ENCODE measurements around the gene PRXL2A. TPM values are rescaled to one million over a fixed set of nuclear protein-coding genes. Genes with fewer than 3 reads are reported as not detected.

The PRXL2A gene
- total RNA-seq, 5 donors from 2014 or later (not counting 1 experiment from before 2014, with no cell fraction given), result 2.9 to 6.3 (median 5.2) TPM

DNA sequence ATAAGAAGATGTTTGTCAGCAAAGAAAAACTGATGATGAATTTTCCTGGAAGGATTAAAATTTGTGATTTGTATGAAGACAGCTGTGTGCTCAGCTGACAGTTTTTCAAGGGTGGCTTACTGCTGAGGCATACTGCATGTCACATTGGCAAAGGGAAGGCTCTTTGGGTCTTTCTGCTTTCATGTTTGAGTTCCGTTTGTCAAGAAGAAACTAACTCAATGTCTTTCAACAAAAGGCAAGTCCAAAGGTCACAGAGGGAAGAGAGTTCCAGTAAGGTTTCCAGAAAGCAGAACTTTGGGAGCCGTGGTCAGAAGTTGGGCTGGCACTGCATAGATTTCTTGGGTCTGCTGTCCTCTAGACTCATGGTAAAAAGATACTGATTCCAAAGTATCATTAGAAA, 34.8 kb upstream of the PRXL2A start:
- ChIA-PET CTCF (interaction anchor here in 1 of 2 donors (0.7 kb wide), 1 partner anchor 19 kb away, joined by 4 read pairs; no protein-coding TSS in a partner anchor), POLR2A (no interaction called here)
- no peak for ATAC-seq (replicated peaks in 1 of 4)
- H3K27me3 ChIP-seq (replicated peaks in 1 of 2; ENCODE audit: control insufficient read depth in 2 of 2, extremely low read depth in 1 of 2, insufficient read depth in 2 of 2, low read length in 1 of 2), result no peaks in the 10 kb centered on the region
- peaks cover 5 to 13% (median 5%) of the 10 kb centered on the region in 3 donors for H3K4me1 Mint-ChIP-seq
- H3K36me3 Mint-ChIP-seq, result no peaks in the 10 kb centered on the region
- no peak for DNase-seq
- peaks cover 3 to 7% of the 10 kb centered on the region in 2 donors for H3K27me3 Mint-ChIP-seq
- peaks cover 0 to 1% of the 10 kb centered on the region in 2 experiments for H3K4me1 ChIP-seq (ENCODE audit: control insufficient read depth in 1 of 2, extremely low read depth in 1 of 2, insufficient read depth in 2 of 2, low read length in 2 of 2)
- no peak overlapping the region for H3K4me3 Mint-ChIP-seq
- peaks cover 0 to 6% (median 0%) of the 10 kb centered on the region in 3 donors for H3K9me3 Mint-ChIP-seq
- 60% methylated on average over 1 of the region's 2 CpGs for WGBS (ENCODE audit: insufficient coverage)
- no peak overlapping the region for H3K4me3 ChIP-seq (ENCODE audit: control insufficient read depth in 1 of 2, extremely low read depth in 1 of 2, low read length in 1 of 2)
- H3K9me3 ChIP-seq, result no peaks in the 10 kb centered on the region
- no peak overlapping the region for H3K27ac Mint-ChIP-seq
- H3K27ac ChIP-seq (ENCODE audit: low read length), result no peak overlapping the region
- H3K36me3 ChIP-seq (ENCODE audit: control insufficient read depth in 2 of 2, extremely low read depth in 1 of 2, insufficient read depth in 1 of 2, low read length in 1 of 2), result no peaks in the 10 kb centered on the region

DNA sequence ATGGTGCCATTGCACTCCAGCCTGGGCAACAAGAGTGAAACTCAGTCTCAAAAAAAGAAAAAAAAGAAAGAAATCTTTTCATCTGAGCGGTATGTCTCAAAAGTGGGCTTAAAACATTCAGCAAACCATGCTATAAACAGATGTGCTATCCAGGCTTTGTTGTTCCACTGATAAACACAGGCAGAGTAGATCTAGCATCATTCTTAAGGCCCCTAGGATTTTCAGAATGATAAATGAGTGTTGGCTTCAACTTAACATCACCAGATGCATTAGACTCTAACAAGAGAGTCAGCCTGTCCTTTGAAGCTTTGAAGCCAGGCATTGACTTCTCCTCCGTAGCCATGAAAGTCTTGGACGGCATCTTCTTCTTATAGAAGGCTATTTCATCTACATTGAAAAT, 28.6 kb upstream of the PRXL2A start:
- POLR2A ChIA-PET, result interaction anchor here in 1 of 2 donors (1.1 kb wide), 1 partner anchor 17 kb away, joined by 4 read pairs; no protein-coding TSS in a partner anchor
- Histone ChIP-seq H3K36me3 (ENCODE audit: control insufficient read depth in 2 of 2, extremely low read depth in 1 of 2, insufficient read depth in 1 of 2, low read length in 1 of 2) (no peaks in the 10 kb centered on the region), H3K9me3 (no peaks in the 10 kb centered on the region), H3K4me1 (ENCODE audit: control insufficient read depth in 1 of 2, extremely low read depth in 1 of 2, insufficient read depth in 2 of 2, low read length in 2 of 2) (peaks cover 4 to 10% of the 10 kb centered on the region in 2 experiments), H3K27ac (ENCODE audit: low read length) (no peak overlapping the region), H3K27me3 (replicated peaks in 1 of 2; ENCODE audit: control insufficient read depth in 2 of 2, extremely low read depth in 1 of 2, insufficient read depth in 2 of 2, low read length in 1 of 2) (no peaks in the 10 kb centered on the region), H3K4me3 (ENCODE audit: control insufficient read depth in 1 of 2, extremely low read depth in 1 of 2, low read length in 1 of 2) (no peak overlapping the region)
- Mint-ChIP-seq H3K27me3 (peaks cover 0 to 3% of the 10 kb centered on the region in 2 donors), H3K36me3 (no peaks in the 10 kb centered on the region), H3K4me1 (peaks cover 16 to 26% (median 18%) of the 10 kb centered on the region in 3 donors), H3K27ac (no peak overlapping the region), H3K4me3 (no peak overlapping the region), H3K9me3 (no peaks in the 10 kb centered on the region)
- no CpG with 5 or more reads among the region's 3 CpGs for WGBS (ENCODE audit: insufficient coverage)
- ATAC-seq (replicated peaks in 1 of 4), result no peak
- no peak for DNase-seq
- CTCF ChIA-PET, result interaction anchor here (0.6 to 1.5 kb wide), 6 partner anchors 28 to 254 kb away, joined by 3 to 6 read pairs (median 4); partner anchors contain the start of gene PRXL2A (in 1 of the 2)

DNA sequence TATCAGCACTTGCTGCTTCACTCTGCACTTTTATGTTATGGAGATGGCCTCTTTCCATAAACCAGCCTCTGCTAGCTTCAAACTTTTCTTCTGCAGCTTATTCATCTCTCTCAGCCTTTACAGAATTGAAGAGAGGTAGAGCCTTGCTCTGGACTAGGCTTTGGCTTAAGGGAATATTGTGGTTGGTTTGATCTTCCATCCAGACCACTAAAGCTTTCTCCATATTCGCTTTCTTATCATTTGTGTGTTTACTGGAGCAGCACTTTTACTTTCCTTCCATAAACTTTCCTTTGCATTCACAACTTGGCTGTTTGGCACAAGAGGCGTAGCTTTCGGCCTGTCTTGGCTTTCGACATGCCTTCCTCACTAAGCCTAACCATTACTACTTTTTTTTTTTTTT, 28.2 kb upstream of the PRXL2A start:
- 93% methylated on average over 4 of the region's 4 CpGs for WGBS (ENCODE audit: insufficient coverage)
- ATAC-seq (replicated peaks in 1 of 4) (no peak), DNase-seq (no peak)
- H3K9me3 ChIP-seq, result no peaks in the 10 kb centered on the region
- H3K4me3 ChIP-seq (ENCODE audit: control insufficient read depth in 1 of 2, extremely low read depth in 1 of 2, low read length in 1 of 2), result no peak overlapping the region
- no peaks in the 10 kb centered on the region for H3K27me3 ChIP-seq (replicated peaks in 1 of 2; ENCODE audit: control insufficient read depth in 2 of 2, extremely low read depth in 1 of 2, insufficient read depth in 2 of 2, low read length in 1 of 2)
- ChIA-PET CTCF (interaction anchor here (0.6 to 1.5 kb wide), 11 partner anchors 16 to 1344 kb away, joined by 3 to 6 read pairs (median 4); partner anchors contain the start of gene PRXL2A (in 1 of the 2)), POLR2A (interaction anchor here in 1 of 2 donors (1.1 kb wide), 1 partner anchor 18 kb away, joined by 4 read pairs; no protein-coding TSS in a partner anchor)
- H3K27ac ChIP-seq (ENCODE audit: low read length), result no peak overlapping the region
- H3K4me1 ChIP-seq (ENCODE audit: control insufficient read depth in 1 of 2, extremely low read depth in 1 of 2, insufficient read depth in 2 of 2, low read length in 2 of 2), result peaks cover 4 to 10% of the 10 kb centered on the region in 2 experiments
- no peak overlapping the region for H3K4me3 Mint-ChIP-seq
- no peaks in the 10 kb centered on the region for H3K36me3 ChIP-seq (ENCODE audit: control insufficient read depth in 2 of 2, extremely low read depth in 1 of 2, insufficient read depth in 1 of 2, low read length in 1 of 2)
- H3K27ac Mint-ChIP-seq, result peak overlapping the region in 1 of 2 donors; percentile 16
- H3K4me1 Mint-ChIP-seq, result peaks cover 16 to 26% (median 18%) of the 10 kb centered on the region in 3 donors
- H3K27me3 Mint-ChIP-seq, result peaks cover 0 to 3% of the 10 kb centered on the region in 2 donors
- H3K9me3 Mint-ChIP-seq, result no peaks in the 10 kb centered on the region
- H3K36me3 Mint-ChIP-seq, result no peaks in the 10 kb centered on the region

DNA sequence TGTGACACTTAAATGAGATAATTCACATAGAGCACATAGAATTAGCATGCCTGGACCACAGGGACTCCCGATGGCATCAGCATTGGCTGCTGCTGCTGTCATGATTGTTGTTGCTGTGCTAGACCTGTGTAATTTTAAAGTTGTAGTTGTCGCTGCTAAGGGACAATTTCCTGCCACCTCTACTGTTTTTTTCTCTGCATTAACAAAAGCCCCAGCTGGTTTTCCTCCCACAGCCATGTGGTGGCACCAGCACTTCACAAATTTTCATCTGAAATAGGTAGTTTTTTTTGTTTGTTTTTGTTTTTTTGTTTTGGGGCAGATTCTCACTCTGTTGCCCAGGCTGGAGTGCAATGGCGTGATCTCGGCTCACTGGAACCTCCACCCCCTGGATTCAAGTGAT, 25.4 kb upstream of the PRXL2A start:
- H3K27me3 ChIP-seq (replicated peaks in 1 of 2; ENCODE audit: control insufficient read depth in 2 of 2, extremely low read depth in 1 of 2, insufficient read depth in 2 of 2, low read length in 1 of 2), result no peaks in the 10 kb centered on the region
- 0% methylated on average over 2 of the region's 4 CpGs for WGBS (ENCODE audit: insufficient coverage)
- H3K27ac ChIP-seq (ENCODE audit: low read length), result no peak overlapping the region
- peaks cover 0 to 3% of the 10 kb centered on the region in 2 donors for H3K27me3 Mint-ChIP-seq
- peak in 3 of 4 experiments; percentile 51 to 58 (median 55) for ATAC-seq (replicated peaks in 1 of 4)
- CTCF ChIA-PET, result interaction anchor here (0.6 to 2.5 kb wide), 7 partner anchors 25 to 541 kb away, joined by 3 to 21 read pairs (median 5); partner anchors contain the start of gene PRXL2A (in 1 of the 2)
- H3K4me3 Mint-ChIP-seq, result peak overlapping the region in 1 of 3 donors; percentile 7
- no peaks in the 10 kb centered on the region for H3K36me3 ChIP-seq (ENCODE audit: control insufficient read depth in 2 of 2, extremely low read depth in 1 of 2, insufficient read depth in 1 of 2, low read length in 1 of 2)
- H3K9me3 ChIP-seq, result no peaks in the 10 kb centered on the region
- H3K9me3 Mint-ChIP-seq, result no peaks in the 10 kb centered on the region
- H3K4me3 ChIP-seq (ENCODE audit: control insufficient read depth in 1 of 2, extremely low read depth in 1 of 2, low read length in 1 of 2), result no peak overlapping the region
- DNase-seq, result peak; percentile 20 to 74 (median 49)
- H3K36me3 Mint-ChIP-seq, result no peaks in the 10 kb centered on the region
- H3K4me1 Mint-ChIP-seq, result peaks cover 16 to 19% (median 18%) of the 10 kb centered on the region in 3 donors
- H3K27ac Mint-ChIP-seq, result peak overlapping the region; percentile 72 to 82
- POLR2A ChIA-PET, result no interaction called here
- H3K4me1 ChIP-seq (ENCODE audit: control insufficient read depth in 1 of 2, extremely low read depth in 1 of 2, insufficient read depth in 2 of 2, low read length in 2 of 2), result peaks cover 4 to 10% of the 10 kb centered on the region in 2 experiments

DNA sequence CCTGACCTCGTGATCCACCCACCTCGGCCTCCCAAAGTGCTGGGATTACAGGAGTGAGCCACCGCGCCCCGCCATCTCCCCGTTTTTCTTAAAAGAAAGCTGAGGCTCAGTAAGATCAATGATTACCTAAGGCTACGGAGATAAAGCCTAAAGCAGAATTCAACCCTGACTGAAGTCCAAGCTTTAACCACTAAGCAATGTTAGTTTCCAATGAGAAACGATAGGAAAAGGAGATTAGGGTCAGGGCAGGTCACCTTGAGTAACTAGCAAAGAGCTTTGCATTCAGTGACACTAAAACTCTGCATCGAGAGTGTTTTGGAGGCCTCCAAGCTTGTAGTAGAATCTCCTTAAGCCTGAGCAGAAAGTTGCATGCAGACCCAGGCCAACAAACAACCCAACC, 17.6 kb upstream of the PRXL2A start:
- ATAC-seq (replicated peaks in 1 of 4), result no peak
- no peaks in the 10 kb centered on the region for H3K4me1 ChIP-seq (ENCODE audit: control insufficient read depth in 1 of 2, extremely low read depth in 1 of 2, insufficient read depth in 2 of 2, low read length in 2 of 2)
- peaks cover 0 to 11% of the 10 kb centered on the region in 2 experiments for H3K27me3 ChIP-seq (replicated peaks in 1 of 2; ENCODE audit: control insufficient read depth in 2 of 2, extremely low read depth in 1 of 2, insufficient read depth in 2 of 2, low read length in 1 of 2)
- Mint-ChIP-seq H3K4me1 (peaks cover 0 to 3% (median 0%) of the 10 kb centered on the region in 3 donors), H3K9me3 (no peaks in the 10 kb centered on the region), H3K36me3 (no peaks in the 10 kb centered on the region), H3K27me3 (peaks cover 0 to 6% of the 10 kb centered on the region in 2 donors), H3K27ac (no peak overlapping the region), H3K4me3 (no peak overlapping the region)
- DNase-seq, result no peak
- CTCF ChIA-PET, result interaction anchor here in 1 of 2 donors (1.0 kb wide), 1 partner anchor 13 kb away, joined by 3 read pairs; no protein-coding TSS in a partner anchor
- no peak overlapping the region for H3K4me3 ChIP-seq (ENCODE audit: control insufficient read depth in 1 of 2, extremely low read depth in 1 of 2, low read length in 1 of 2)
- no peaks in the 10 kb centered on the region for H3K9me3 ChIP-seq
- no peak overlapping the region for H3K27ac ChIP-seq (ENCODE audit: low read length)
- 94% methylated on average over 5 of the region's 9 CpGs for WGBS (ENCODE audit: insufficient coverage)
- H3K36me3 ChIP-seq (ENCODE audit: control insufficient read depth in 2 of 2, extremely low read depth in 1 of 2, insufficient read depth in 1 of 2, low read length in 1 of 2), result no peaks in the 10 kb centered on the region
- POLR2A ChIA-PET, result interaction anchor here in 1 of 2 donors (0.6 kb wide), 1 partner anchor 17 kb away, joined by 7 read pairs; the partner anchor contains the start of gene PRXL2A

DNA sequence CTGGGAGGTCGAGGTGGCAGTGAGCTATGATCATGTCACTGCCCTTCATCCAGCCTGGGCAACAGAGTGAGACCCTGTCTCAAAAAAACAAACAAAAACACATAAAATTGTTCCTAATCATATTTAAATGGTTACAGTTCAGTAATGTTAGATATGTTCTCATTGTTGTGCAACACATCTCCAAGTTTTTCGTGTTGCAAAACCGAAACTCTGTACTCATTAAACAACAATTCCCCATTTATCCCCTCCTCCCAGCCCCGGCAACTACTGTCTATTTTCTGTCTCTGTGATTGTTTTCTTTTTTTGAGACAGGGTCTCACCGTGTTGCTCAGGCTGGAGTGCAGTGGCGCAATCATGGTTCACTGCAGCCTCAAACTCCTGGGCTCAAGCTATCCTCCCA, 16.1 kb upstream of the PRXL2A start:
- ATAC-seq (replicated peaks in 1 of 4) (no peak), DNase-seq (no peak)
- peaks cover 0 to 3% (median 0%) of the 10 kb centered on the region in 3 donors for H3K4me1 Mint-ChIP-seq
- no peaks in the 10 kb centered on the region for H3K9me3 Mint-ChIP-seq
- H3K27me3 ChIP-seq (replicated peaks in 1 of 2; ENCODE audit: control insufficient read depth in 2 of 2, extremely low read depth in 1 of 2, insufficient read depth in 2 of 2, low read length in 1 of 2), result peaks cover 0 to 13% of the 10 kb centered on the region in 2 experiments
- no peak overlapping the region for H3K4me3 ChIP-seq (ENCODE audit: control insufficient read depth in 1 of 2, extremely low read depth in 1 of 2, low read length in 1 of 2)
- ChIA-PET CTCF (interaction anchor here (0.6 kb wide), 3 partner anchors 19 to 148 kb away, joined by 3 to 4 read pairs (median 4); no protein-coding TSS in a partner anchor), POLR2A (no interaction called here)
- WGBS (ENCODE audit: insufficient coverage), result no CpG with 5 or more reads among the region's 6 CpGs
- H3K36me3 Mint-ChIP-seq, result no peaks in the 10 kb centered on the region
- no peak overlapping the region for H3K27ac Mint-ChIP-seq
- no peaks in the 10 kb centered on the region for H3K9me3 ChIP-seq
- no peaks in the 10 kb centered on the region for H3K36me3 ChIP-seq (ENCODE audit: control insufficient read depth in 2 of 2, extremely low read depth in 1 of 2, insufficient read depth in 1 of 2, low read length in 1 of 2)
- no peak overlapping the region for H3K27ac ChIP-seq (ENCODE audit: low read length)
- H3K4me3 Mint-ChIP-seq, result no peak overlapping the region
- no peaks in the 10 kb centered on the region for H3K4me1 ChIP-seq (ENCODE audit: control insufficient read depth in 1 of 2, extremely low read depth in 1 of 2, insufficient read depth in 2 of 2, low read length in 2 of 2)
- H3K27me3 Mint-ChIP-seq, result peaks cover 0 to 6% of the 10 kb centered on the region in 2 donors

All from T-cell (primary cell).